Sigmoid colon (tissue), 3 donors: ENCODE results near the gene IGF2BP2.
"Not testable (repeated sequence)": the region's sequence is repeated elsewhere in the genome, so short reads cannot be mapped to it uniquely, and the experiment has no call there.

Experiments used
- POLR2A ChIP-seq, 2 donors: fragments of 450-650 bp; IDR thresholded peaks; one replicate each; pipeline ENCODE4 v1.6.1; 2016; ENCODE audit warnings: antibody characterized with exemption in 2 of 2, mild to moderate bottlenecking in 2 of 2, moderate library complexity in 2 of 2
- TF ChIP-seq, protein P1 (sequence below), 4 experiments: fragments of 450-650 bp in 3 of 4; fragments of 200-600 bp in 1 of 4; IDR thresholded peaks; one replicate each; pipeline ENCODE4 v1.5.1; 2016 to 2019; ENCODE audit warnings: antibody characterized with exemption in 4 of 4, mild to moderate bottlenecking in 3 of 4, moderate library complexity in 2 of 4

DNA sequence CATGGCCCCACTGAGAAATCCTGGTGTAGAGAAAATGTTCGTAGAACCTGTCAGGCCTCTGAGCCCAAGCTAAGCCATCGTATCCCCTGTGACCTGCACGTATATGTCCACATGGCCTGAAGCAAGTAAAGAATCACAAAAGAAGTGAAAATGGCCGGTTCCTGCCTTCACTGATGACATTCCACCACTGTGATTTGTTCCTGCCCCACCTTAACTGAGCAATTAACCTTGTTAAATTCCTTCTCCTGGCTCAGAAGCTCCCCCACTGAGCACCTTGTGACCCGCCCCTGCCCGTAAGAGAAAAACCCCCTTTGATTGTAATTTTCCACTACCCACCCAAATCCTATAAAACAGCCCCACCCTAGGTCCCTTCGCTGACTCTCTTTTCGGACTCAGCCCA, 38.6 kb downstream of the IGF2BP2 start:
- not testable (repeated sequence) for TF ChIP-seq POLR2A (IDR thresholded peaks at IDR 0.05)
- TF ChIP-seq, protein P1, sequence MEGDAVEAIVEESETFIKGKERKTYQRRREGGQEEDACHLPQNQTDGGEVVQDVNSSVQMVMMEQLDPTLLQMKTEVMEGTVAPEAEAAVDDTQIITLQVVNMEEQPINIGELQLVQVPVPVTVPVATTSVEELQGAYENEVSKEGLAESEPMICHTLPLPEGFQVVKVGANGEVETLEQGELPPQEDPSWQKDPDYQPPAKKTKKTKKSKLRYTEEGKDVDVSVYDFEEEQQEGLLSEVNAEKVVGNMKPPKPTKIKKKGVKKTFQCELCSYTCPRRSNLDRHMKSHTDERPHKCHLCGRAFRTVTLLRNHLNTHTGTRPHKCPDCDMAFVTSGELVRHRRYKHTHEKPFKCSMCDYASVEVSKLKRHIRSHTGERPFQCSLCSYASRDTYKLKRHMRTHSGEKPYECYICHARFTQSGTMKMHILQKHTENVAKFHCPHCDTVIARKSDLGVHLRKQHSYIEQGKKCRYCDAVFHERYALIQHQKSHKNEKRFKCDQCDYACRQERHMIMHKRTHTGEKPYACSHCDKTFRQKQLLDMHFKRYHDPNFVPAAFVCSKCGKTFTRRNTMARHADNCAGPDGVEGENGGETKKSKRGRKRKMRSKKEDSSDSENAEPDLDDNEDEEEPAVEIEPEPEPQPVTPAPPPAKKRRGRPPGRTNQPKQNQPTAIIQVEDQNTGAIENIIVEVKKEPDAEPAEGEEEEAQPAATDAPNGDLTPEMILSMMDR (IDR thresholded peaks at IDR 0.05) = not testable (repeated sequence)
